ENCODE results near the gene COL4A6. TPM values are rescaled to one million over a fixed set of nuclear protein-coding genes. Genes with fewer than 3 reads are reported as not detected.

The COL4A6 gene
- total and polyA plus RNA-seq, 12 donors, result 0.14 to 1.4 (median 0.73) TPM

DNA sequence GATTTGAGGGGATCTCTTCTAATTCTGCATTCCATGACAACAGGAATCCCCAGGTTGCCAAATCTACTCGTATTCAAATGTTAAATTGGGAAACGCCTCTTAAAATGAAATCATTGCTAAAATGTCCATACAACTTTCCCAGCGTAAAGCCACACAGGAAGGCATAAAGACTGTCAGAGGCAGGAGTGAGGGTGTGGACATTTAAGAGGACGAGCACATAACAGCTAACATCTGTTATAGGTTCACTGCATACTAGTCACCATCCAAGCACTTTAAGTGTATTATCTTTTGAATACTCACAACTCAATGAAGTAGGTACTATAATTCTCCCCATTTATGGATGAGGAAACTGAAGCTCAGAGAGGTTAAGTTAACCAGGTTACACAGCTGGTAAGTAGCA lies 311.1 kb downstream of the COL4A6 start:
- WGBS, 4 donors, result 69 to 89% (median 80%) methylated on average over 2 to 4 of the region's 4 CpGs
- Histone ChIP-seq H3K27me3 (no peaks in the 10 kb centered on the region), H3K27ac (no peak overlapping the region), H3K9me3 (replicated peaks in 1 of 3) (no peaks in the 10 kb centered on the region), H3K4me3 (no peak overlapping the region), H3K36me3 (replicated peaks in 1 of 2) (no peaks in the 10 kb centered on the region), H3K4me1 (replicated peaks in 1 of 2) (no peaks in the 10 kb centered on the region)
- TF ChIP-seq, protein P1, sequence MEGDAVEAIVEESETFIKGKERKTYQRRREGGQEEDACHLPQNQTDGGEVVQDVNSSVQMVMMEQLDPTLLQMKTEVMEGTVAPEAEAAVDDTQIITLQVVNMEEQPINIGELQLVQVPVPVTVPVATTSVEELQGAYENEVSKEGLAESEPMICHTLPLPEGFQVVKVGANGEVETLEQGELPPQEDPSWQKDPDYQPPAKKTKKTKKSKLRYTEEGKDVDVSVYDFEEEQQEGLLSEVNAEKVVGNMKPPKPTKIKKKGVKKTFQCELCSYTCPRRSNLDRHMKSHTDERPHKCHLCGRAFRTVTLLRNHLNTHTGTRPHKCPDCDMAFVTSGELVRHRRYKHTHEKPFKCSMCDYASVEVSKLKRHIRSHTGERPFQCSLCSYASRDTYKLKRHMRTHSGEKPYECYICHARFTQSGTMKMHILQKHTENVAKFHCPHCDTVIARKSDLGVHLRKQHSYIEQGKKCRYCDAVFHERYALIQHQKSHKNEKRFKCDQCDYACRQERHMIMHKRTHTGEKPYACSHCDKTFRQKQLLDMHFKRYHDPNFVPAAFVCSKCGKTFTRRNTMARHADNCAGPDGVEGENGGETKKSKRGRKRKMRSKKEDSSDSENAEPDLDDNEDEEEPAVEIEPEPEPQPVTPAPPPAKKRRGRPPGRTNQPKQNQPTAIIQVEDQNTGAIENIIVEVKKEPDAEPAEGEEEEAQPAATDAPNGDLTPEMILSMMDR (IDR thresholded peaks at IDR 0.05), result no peak
- no peak for TF ChIP-seq POLR2A (IDR thresholded peaks at IDR 0.05)
- DNase-seq, result no peak
- intact Hi-C loops (cut with DNase I), result no loop called here

DNA sequence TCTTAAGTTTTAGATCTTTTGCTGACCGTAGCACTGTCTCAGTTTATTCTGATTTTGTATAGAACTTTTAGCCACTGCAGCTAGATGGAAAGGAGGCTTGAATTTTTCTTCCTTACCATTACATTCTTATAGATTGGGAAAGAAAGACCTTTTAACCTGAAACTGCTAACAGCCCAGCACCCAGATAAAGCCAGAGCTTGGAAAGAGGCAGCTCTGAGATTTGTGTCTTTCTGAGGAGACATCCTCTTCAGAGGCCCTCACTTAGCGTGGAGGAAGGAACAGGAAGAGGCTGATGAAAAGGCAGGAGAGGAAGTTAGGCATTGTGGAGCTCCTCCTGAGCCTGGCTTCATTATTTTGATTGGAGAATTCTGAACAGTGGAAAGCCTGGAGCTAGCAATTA lies 311.6 kb downstream of the COL4A6 start:
- Histone ChIP-seq H3K4me3 (no peak overlapping the region), H3K4me1 (replicated peaks in 1 of 2) (no peaks in the 10 kb centered on the region), H3K36me3 (replicated peaks in 1 of 2) (no peaks in the 10 kb centered on the region), H3K27me3 (no peaks in the 10 kb centered on the region), H3K9me3 (replicated peaks in 1 of 3) (no peaks in the 10 kb centered on the region), H3K27ac (no peak overlapping the region)
- no peak for TF ChIP-seq POLR2A (IDR thresholded peaks at IDR 0.05)
- TF ChIP-seq, protein P1 (IDR thresholded peaks at IDR 0.05), result no peak
- intact Hi-C loops (cut with DNase I), result no loop called here
- DNase-seq, result no peak
- whole genome bisulfite sequencing, 4 donors, result 60 to 98% (median 76%) methylated on average over 2 of the region's 2 CpGs

DNA sequence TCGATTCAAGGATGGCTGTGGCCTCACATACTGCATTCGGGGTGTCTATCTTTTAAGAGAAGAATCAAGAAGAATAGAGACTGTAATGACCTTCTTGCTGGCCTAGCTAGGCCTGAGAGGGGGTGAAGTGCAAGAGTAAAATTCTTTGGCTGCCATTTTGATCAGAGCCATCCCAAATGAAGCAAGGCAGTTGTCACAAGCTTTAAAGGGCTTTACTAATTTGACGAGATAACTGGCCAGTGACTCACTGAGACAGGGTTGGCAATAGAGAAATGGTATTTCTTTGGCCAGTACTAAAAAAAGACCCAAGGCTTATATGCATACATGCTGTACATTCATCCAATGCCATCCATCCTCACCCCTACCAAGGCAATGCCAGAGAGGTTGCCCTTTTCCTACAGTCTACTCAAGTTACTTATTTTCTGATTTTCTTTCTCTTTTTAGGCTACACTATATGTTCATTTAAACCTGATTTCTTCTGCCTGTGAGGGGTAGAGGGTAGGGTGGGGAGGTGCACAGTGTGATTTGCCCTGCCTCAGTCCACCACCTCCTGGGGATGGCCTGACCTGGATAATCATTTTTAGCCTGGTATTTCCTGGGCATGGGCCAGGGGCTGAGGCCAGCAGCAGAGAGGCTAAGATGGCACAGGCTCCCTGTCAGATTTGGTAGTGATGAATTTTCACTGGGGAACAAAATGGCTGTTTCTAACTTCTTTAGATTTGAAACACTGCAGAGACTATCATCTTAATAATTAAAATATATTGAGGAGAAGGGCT lies 314.4 kb downstream of the COL4A6 start:
- H3K4me3 ChIP-seq, result no peak overlapping the region
- no peaks in the 10 kb centered on the region for H3K9me3 ChIP-seq (replicated peaks in 1 of 3)
- H3K36me3 ChIP-seq (replicated peaks in 1 of 2), result no peaks in the 10 kb centered on the region
- H3K27me3 ChIP-seq, result no peaks in the 10 kb centered on the region
- WGBS, 4 donors, result 67 to 90% (median 76%) methylated on average over 3 of the region's 3 CpGs
- intact Hi-C loops (cut with DNase I), result no loop called here
- no peaks in the 10 kb centered on the region for H3K4me1 ChIP-seq (replicated peaks in 1 of 2)
- H3K27ac ChIP-seq, result no peak overlapping the region
- no peak for DNase-seq
- TF ChIP-seq, protein P1 (IDR thresholded peaks at IDR 0.05), result no peak
- no peak for TF ChIP-seq POLR2A (IDR thresholded peaks at IDR 0.05)

DNA sequence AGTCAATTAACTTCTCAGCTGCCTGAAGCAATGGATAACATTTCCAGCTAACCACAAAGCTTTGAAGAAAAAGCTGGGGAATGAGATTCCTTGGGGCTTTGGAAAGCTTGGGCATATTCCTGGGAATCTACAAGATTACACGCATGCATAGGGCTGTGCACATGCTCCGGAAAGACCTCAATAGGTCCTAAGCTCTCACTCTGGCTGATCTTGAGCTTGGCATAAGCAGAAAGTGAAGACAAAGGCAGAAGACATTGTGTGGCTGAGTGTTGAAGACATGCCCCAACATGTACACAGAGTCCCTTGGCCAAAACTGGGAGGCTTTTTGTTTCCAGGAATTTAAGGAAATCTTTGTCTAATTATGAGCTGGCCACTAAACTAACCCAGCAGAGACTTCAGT lies 315.5 kb downstream of the COL4A6 start:
- TF ChIP-seq POLR2A (IDR thresholded peaks at IDR 0.05), result no peak
- TF ChIP-seq, protein P1 (IDR thresholded peaks at IDR 0.05), result no peak
- intact Hi-C loops (cut with DNase I), result no loop called here
- no peak overlapping the region for H3K4me3 ChIP-seq
- no peak for DNase-seq
- 73 to 100% (median 89%) methylated on average over 2 of the region's 2 CpGs for WGBS, 4 donors
- H3K27me3 ChIP-seq, result no peaks in the 10 kb centered on the region
- H3K4me1 ChIP-seq (replicated peaks in 1 of 2), result no peaks in the 10 kb centered on the region
- no peaks in the 10 kb centered on the region for H3K9me3 ChIP-seq (replicated peaks in 1 of 3)
- no peaks in the 10 kb centered on the region for H3K36me3 ChIP-seq (replicated peaks in 1 of 2)
- no peak overlapping the region for H3K27ac ChIP-seq

All from adrenal gland (tissue), 12 donors.